Peyer's patch (tissue), 4 donors: ENCODE results near the gene ZNF441. TPM values are rescaled to one million over a fixed set of nuclear protein-coding genes. Genes with fewer than 3 reads are reported as not detected.

Source experiments
- DNase-seq, 3 donors: peaks; one replicate each; pipeline ENCODE4 v3.0.0-alpha.2; 2017 to 2019
- H3K27ac ChIP-seq, 4 donors: fragments of 200-600 bp; sonication (generic); one replicate each; pipeline ENCODE4 v1.5.1; 2016 to 2019
- H3K27me3 ChIP-seq, 2 donors: fragments of 200-600 bp; sonication (generic); one replicate each; pipeline ENCODE4 v1.5.1; 2019
- H3K36me3 ChIP-seq, 3 donors: fragments of 200-600 bp; sonication (generic); one replicate each; pipeline ENCODE4 v1.5.1; 2016 to 2019
- H3K4me1 ChIP-seq, 4 donors: fragments of 200-600 bp; sonication (generic); one replicate each; pipeline ENCODE4 v1.5.1; 2016 to 2019
- H3K4me3 ChIP-seq, 4 donors: fragments of 200-600 bp; sonication (generic); 1 replicate in 3 of 4; 2 replicates in 1 of 4; pipeline ENCODE4 v1.5.1; 2016 to 2019; ENCODE audit warnings: mild to moderate bottlenecking in 1 of 4
- H3K9me3 ChIP-seq, 4 donors: fragments of 200-600 bp; sonication (generic); one replicate each; pipeline ENCODE4 v1.5.1; 2016 to 2019; ENCODE audit warnings: mild to moderate bottlenecking in 1 of 4
- POLR2A ChIP-seq, 2 donors: fragments of 450-650 bp; IDR thresholded peaks; one replicate each; pipeline ENCODE4 v1.5.1; 2017; ENCODE audit warnings: antibody characterized with exemption in 2 of 2, mild to moderate bottlenecking in 2 of 2, moderate library complexity in 2 of 2
- total RNA-seq, 4 donors: library from RNA; depleted of rRNA; stranded (reverse); fragments of >200 nt; gene quantifications; one replicate each; pipeline ENCODE4 v1.1.0, GENCODE V29; 2016
- TF ChIP-seq, protein P1 (sequence below), 6 experiments: fragments of 450-650 bp in 4 of 6; fragments of 200-600 bp in 2 of 6; sonication (generic) in 1 of 6; IDR thresholded peaks; one replicate each; pipeline ENCODE4 v1.5.1; 2017 to 2019; ENCODE audit warnings: antibody characterized with exemption in 6 of 6, mild to moderate bottlenecking in 3 of 6, moderate library complexity in 1 of 6

Gene ZNF441
- total RNA-seq, 4 donors from 2014 or later: 6.8 to 37.1 (median 12.5) TPM

DNA sequence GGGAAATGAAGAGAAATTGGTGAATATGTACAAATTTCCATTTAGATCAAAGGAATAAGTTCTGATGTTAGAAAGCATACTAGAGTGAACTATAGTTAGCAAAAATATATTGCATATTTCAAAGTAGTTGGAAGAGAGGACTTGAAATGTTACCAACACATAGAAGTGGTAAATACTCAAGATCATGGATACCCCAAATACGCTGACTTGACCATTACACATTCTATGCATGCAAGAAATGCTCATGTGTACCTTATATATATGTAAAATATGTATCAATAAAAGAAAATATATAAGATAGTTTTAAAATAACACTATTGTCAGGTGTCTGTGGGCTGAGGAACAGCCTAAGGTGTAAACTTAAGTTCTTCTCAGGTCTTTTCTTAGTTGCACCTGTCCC is 17.0 kb downstream of the ZNF441 start:
- peaks cover 0 to 82% (median 20%) of the 10 kb centered on the region in 4 donors for H3K9me3 ChIP-seq
- no peaks in the 10 kb centered on the region for H3K27me3 ChIP-seq
- H3K36me3 ChIP-seq: peaks cover 0 to 38% (median 11%) of the 10 kb centered on the region in 3 donors

GRCh38 chr19:11784356-11784755 is 17.6 kb downstream of the ZNF441 start:
- no peaks in the 10 kb centered on the region for H3K4me1 ChIP-seq
- no peak overlapping the region for H3K27ac ChIP-seq
- DNase-seq: no peak
- peaks cover 0 to 32% (median 11%) of the 10 kb centered on the region in 3 donors for H3K36me3 ChIP-seq
- no peaks in the 10 kb centered on the region for H3K27me3 ChIP-seq
- TF ChIP-seq, protein P1, sequence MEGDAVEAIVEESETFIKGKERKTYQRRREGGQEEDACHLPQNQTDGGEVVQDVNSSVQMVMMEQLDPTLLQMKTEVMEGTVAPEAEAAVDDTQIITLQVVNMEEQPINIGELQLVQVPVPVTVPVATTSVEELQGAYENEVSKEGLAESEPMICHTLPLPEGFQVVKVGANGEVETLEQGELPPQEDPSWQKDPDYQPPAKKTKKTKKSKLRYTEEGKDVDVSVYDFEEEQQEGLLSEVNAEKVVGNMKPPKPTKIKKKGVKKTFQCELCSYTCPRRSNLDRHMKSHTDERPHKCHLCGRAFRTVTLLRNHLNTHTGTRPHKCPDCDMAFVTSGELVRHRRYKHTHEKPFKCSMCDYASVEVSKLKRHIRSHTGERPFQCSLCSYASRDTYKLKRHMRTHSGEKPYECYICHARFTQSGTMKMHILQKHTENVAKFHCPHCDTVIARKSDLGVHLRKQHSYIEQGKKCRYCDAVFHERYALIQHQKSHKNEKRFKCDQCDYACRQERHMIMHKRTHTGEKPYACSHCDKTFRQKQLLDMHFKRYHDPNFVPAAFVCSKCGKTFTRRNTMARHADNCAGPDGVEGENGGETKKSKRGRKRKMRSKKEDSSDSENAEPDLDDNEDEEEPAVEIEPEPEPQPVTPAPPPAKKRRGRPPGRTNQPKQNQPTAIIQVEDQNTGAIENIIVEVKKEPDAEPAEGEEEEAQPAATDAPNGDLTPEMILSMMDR (IDR thresholded peaks at IDR 0.05): no peak
- TF ChIP-seq POLR2A (IDR thresholded peaks at IDR 0.05): no peak
- H3K9me3 ChIP-seq: peaks cover 0 to 80% (median 18%) of the 10 kb centered on the region in 4 donors
- H3K4me3 ChIP-seq: no peak overlapping the region

More for the DNA sequence above, 17.0 kb downstream of the ZNF441 start:
- no peaks in the 10 kb centered on the region for H3K4me1 ChIP-seq
- TF ChIP-seq, protein P1 (IDR thresholded peaks at IDR 0.05): no peak
- TF ChIP-seq POLR2A (IDR thresholded peaks at IDR 0.05): no peak
- H3K4me3 ChIP-seq: no peak overlapping the region
- DNase-seq: no peak
- H3K27ac ChIP-seq: no peak overlapping the region

DNA sequence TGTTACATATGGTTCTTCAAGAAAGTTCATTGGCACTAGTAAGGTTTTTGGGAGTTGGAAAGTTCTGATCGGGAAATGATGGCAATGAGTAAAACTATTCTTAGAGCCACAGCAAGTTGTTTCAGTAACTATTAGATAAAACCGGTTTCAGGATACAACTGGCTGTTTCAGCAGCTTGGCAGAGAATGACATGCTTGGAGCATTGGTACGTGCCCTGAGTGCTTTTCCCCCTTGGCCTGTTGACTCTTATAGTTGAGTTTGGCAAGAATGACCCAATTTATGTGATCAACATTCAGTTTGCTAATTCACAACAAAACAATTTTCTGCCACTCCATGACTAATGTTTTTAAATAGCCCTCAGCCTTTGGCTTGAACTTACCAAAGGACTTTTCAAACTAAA is 20.7 kb downstream of the ZNF441 start:
- Histone ChIP-seq H3K36me3 (peaks cover 0 to 2% (median under 1%) of the 10 kb centered on the region in 3 donors), H3K4me1 (no peaks in the 10 kb centered on the region), H3K27ac (no peak overlapping the region), H3K27me3 (no peaks in the 10 kb centered on the region), H3K9me3 (peaks cover 0 to 55% (median 6%) of the 10 kb centered on the region in 4 donors), H3K4me3 (no peak overlapping the region)
- DNase-seq: no peak
- TF ChIP-seq POLR2A (IDR thresholded peaks at IDR 0.05): no peak
- TF ChIP-seq, protein P1 (IDR thresholded peaks at IDR 0.05): no peak

GRCh38 chr19:11792942-11793341 is 26.1 kb downstream of the ZNF441 start:
- H3K4me3 ChIP-seq: no peak overlapping the region
- H3K9me3 ChIP-seq: peaks cover 0 to 17% (median 0%) of the 10 kb centered on the region in 4 donors
- no peaks in the 10 kb centered on the region for H3K36me3 ChIP-seq
- TF ChIP-seq POLR2A (IDR thresholded peaks at IDR 0.05): no peak
- TF ChIP-seq, protein P1 (IDR thresholded peaks at IDR 0.05): no peak
- no peak for DNase-seq
- peaks cover 0 to 9% (median 2%) of the 10 kb centered on the region in 4 donors for H3K4me1 ChIP-seq
- H3K27me3 ChIP-seq: no peaks in the 10 kb centered on the region
- H3K27ac ChIP-seq: no peak overlapping the region

DNA sequence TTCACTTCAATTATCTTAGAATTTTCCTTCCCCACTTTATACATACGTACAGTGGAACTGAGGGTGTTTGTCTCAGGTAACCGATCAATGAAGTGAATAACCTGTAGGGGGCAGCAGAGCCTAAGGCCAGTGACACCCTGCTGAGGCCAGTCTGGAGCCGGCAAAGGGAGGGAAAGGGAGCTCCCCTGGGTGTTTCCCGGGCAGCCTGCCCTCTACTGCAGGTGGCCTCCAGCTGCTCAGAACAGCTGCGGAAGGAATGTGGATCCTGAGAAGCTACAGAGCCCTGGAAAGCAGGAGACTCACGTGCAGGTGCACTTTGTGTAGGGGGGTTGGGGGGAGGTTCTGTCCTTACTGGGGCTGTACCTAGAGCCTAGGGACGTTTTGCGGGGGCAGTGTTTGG is 30.7 kb downstream of the ZNF441 start:
- Histone ChIP-seq H3K9me3 (no peaks in the 10 kb centered on the region), H3K4me1 (peaks cover 0 to 18% (median 2%) of the 10 kb centered on the region in 4 donors), H3K36me3 (no peaks in the 10 kb centered on the region), H3K27ac (peak overlapping the region in 1 of 4 donors; percentile 79), H3K4me3 (peak overlapping the region in 1 of 4 donors; percentile 68), H3K27me3 (no peaks in the 10 kb centered on the region)
- peak; percentile 80 to 93 (median 87) for DNase-seq
- TF ChIP-seq, protein P1 (IDR thresholded peaks at IDR 0.05): peak; percentile 52 to 95 (median 91)
- no peak for TF ChIP-seq POLR2A (IDR thresholded peaks at IDR 0.05)
